Stimulated activated CD8-positive, alpha-beta memory T cell treated with anti-CD3 and anti-CD28 coated beads, Interleukin-15, amount 100 ng/mL, for 1 hour (primary cell): ENCODE data around the gene SECTM1.
"Not testable (repeated sequence)": the region's sequence is repeated elsewhere in the genome, so short reads cannot be mapped to it uniquely, and the experiment has no call there.

Experiments
- DNase-seq: peaks from one replicate; pipeline ENCODE4 v3.0.0-alpha.2; 2020; ENCODE audit warnings: low read depth

The SECTM1 gene

GRCh38 chr17:82369211-82369610 lies 35.6 kb upstream of the SECTM1 start:
- DNase-seq = no peak

- no peak for DNase-seq
These were observed 34.4 kb upstream of the SECTM1 start for GRCh38 chr17:82367724-82368524.

GRCh38 chr17:82366749-82367148 lies 33.2 kb upstream of the SECTM1 start:
- DNase-seq = no peak

- DNase-seq = no peak
These were observed 32.2 kb upstream of the SECTM1 start for GRCh38 chr17:82365606-82366295.

GRCh38 chr17:82361885-82362633 lies 28.5 kb upstream of the SECTM1 start:
- no peak for DNase-seq

- not testable (repeated sequence) for DNase-seq
These were observed 26.0 kb upstream of the SECTM1 start for GRCh38 chr17:82359451-82360074.

- DNase-seq = no peak
These were observed 25.1 kb upstream of the SECTM1 start, which contains the start of gene TEX19 for GRCh38 chr17:82358465-82359350. Gene TEX19 (plus strand): TSS chr17:82359247. CDS start chr17:82362151, 2,904 bp downstream.

- no peak for DNase-seq
These were observed 23.8 kb upstream of the SECTM1 start for GRCh38 chr17:82357394-82357793.

GRCh38 chr17:82356845-82357355 lies 23.3 kb upstream of the SECTM1 start:
- no peak for DNase-seq

GRCh38 chr17:82355770-82356427 lies 22.3 kb upstream of the SECTM1 start:
- DNase-seq = no peak

GRCh38 chr17:82354804-82355308 lies 21.3 kb upstream of the SECTM1 start:
- no peak for DNase-seq

- no peak for DNase-seq
These were observed 19.9 kb upstream of the SECTM1 start for GRCh38 chr17:82353484-82353883.

GRCh38 chr17:82351713-82352488 lies 18.3 kb upstream of the SECTM1 start:
- DNase-seq = peak; percentile 72

GRCh38 chr17:82351254-82351712 lies 17.7 kb upstream of the SECTM1 start:
- no peak for DNase-seq

- DNase-seq = no peak
These were observed 16.8 kb upstream of the SECTM1 start for GRCh38 chr17:82350182-82351030.

- DNase-seq = no peak
These were observed 15.7 kb upstream of the SECTM1 start for GRCh38 chr17:82349287-82349701.

- DNase-seq = no peak
These were observed 15.3 kb upstream of the SECTM1 start for GRCh38 chr17:82348866-82349265.

GRCh38 chr17:82348434-82348833 lies 14.9 kb upstream of the SECTM1 start:
- no peak for DNase-seq
